Brain pericyte (primary cell): ENCODE measurements around the gene ATXN1.
"Not testable (repeated sequence)": the region's sequence is repeated elsewhere in the genome, so short reads cannot be mapped to it uniquely, and the experiment has no call there.

ENCODE experiments used
- DNase-seq: peaks from one replicate; pipeline ENCODE4 v3.0.0-alpha.2; 2012; ENCODE audit warnings: low read depth, low spot score

ATXN1 gene

DNA sequence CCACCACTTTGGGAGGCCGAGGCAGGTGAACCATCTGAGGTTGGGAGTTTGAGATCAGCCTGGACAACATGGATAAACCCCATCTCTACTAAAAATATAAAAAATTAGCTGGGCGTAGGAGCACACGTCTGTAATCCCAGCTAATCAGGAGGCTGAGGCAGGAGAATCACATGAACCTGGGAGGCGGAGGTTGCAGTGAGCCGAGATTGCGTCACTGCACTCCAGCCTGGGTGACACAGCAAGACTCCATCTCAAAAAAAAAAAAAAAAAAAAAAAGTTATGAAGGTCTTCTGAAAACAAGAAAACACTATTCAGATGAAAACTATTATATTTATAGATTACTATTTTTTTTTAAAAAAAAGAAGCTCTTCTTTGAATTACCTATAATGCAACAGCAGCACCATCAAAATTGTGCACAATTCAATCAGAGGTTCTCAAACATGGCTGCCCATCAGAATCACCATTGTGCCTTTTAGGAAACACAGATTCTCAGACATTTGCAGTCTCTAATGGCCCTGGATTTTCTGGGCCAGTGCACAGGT, 370.3 kb downstream of the ATXN1 start:
- not testable (repeated sequence) for DNase-seq

DNA sequence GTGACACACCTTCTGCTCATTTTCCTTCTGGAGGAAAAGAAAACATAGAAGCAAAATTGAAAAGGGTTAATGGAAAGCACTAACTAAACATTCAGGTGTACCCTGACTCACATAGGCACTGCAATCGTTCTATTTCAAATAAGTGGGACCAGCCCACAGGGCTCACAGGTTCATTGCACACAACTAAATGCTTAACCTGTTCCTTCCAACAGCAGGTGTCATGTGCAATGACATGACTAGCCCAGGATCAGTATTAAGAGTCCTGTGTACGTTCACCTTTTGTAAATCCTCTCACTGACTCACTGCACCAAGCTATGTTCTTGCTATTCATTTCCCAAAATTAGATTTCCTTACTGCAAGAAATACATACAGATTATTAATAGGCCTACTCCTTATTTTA, 371.6 kb downstream of the ATXN1 start:
- DNase-seq, result no peak

GRCh38 chr6:16388488-16388887, 372.8 kb downstream of the ATXN1 start:
- no peak for DNase-seq

DNA sequence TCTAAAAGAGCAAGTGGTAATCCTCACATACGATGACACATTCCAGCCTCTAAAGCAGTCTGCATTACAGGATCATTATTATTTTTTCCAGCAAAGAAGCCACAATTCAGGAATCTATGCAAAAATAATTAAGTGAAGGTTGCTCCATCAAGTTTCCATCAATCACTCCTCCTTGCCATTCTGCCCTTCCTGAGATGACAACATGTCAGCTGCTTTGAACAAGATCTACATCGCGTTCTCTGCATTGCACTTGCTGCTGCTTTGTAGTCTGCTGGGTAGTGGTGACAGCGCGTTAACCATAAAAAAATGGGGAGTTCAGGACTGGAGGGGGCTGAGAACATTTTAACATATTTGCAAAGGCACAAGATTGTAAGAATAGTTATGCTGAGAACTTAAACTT, 375.2 kb downstream of the ATXN1 start:
- no peak for DNase-seq

DNA sequence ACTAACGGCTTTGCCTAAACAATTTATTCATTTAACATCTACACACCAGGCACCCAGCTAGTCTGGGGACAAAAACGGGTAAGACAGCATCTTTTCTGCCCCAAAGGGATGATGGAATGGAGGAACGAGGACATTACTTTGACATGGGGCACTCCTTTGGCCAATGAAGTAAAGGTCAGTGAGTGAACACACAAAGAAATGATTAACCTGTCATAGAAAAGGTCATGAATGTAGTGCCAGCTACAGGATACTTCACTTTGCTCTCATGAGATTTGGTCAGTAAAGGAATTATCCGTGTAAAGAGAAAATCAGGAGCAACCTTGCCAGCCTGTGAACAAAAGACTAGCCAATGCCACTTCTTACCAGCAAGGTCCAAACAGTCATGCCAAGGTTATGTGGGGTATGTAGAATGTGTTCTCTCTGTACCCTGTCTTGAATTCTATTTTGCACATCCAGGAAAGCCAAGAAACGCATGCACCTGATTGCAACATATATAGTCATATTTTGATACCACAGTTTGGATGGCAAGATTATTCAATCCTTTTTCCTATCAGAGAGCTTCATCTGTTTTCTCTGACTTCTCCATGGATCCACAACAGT, 377.6 kb downstream of the ATXN1 start:
- DNase-seq, result no peak

DNA sequence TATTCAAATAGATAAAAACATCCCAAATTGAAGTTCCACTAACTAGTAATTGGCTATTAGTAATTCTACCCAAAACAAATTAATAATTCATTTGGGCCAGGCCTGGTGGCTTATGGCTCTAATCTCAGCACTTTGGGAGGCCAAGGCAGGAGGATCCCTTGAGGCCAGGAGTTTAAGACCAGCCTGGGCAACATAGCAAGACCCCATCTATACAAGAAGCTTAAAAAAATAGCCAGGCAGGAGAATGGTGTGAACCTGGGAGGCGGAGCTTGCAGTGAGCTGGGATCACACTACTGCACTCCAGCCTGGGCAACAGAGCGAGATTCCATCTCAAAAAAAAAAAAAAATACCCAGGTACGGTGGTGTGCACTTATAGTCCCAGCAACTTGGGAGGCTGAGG, 379.3 kb downstream of the ATXN1 start:
- not testable (repeated sequence) for DNase-seq

DNA sequence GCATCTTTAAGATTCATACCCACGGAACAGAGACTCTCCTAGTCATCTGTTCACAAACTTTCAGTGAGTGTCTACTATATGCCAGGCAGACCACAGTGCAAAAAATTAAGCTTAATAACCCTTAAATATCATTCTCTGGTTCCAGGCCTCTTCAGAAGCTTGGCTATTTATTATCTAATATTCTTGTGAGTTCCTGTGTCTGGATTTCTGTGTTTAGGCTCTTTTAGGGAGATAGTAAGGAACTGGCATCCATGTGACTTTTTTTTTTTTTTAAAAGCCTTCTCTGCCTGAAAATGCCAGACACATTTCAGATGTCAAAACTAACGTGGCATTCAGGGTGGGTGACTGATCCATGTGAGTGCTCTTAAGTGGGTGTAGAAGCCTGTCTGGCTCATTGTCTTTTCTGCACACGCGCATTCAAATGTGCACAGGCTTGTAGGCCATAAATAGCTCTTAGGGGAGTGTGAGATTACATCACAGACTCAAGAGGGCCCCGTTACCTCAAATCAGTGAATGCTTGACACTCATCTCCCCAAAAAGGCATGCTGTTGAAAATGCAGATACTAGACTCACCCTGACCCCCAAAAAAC, 380.9 kb downstream of the ATXN1 start:
- no peak for DNase-seq

DNA sequence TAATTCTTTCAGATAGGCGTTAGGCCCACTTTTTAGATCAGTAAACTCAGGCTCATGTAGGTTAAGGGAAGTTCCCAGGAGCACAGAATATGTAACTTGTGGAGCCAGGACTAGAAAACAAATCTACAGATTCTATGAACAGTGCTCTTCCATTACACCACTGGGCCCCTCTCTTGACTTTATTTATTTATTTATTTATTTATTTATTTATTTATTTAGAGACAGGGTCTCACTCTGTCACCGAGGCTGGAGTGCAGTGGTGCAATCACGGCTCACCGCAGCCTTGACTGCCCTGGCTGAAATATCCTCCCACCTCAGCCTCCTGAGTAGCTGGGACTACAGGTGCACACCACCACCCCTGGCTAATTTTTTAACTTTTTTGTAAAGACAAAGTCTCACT, 382.9 kb downstream of the ATXN1 start:
- DNase-seq, result not testable (repeated sequence)

DNA sequence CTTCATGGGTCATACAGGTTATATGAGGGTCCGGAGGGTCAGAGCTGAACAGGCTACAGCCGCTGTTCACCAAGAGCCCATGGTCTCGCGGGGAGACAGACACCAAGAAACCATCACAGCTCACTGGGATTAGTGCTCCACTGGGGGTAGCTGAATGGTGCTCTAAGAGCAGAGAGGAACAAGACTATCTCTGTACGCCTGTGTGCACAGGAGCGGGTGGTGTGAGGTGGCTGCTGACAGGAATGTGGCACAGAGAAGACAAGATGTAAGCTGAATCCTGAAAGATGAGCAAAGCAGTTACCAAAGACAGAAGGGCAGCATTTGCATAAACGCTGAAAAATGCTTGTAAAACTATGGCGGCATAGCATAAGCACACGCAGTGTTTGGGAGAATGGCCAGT, 383.8 kb downstream of the ATXN1 start:
- DNase-seq, result no peak

GRCh38 chr6:16375843-16376242, 385.4 kb downstream of the ATXN1 start:
- no peak for DNase-seq

DNA sequence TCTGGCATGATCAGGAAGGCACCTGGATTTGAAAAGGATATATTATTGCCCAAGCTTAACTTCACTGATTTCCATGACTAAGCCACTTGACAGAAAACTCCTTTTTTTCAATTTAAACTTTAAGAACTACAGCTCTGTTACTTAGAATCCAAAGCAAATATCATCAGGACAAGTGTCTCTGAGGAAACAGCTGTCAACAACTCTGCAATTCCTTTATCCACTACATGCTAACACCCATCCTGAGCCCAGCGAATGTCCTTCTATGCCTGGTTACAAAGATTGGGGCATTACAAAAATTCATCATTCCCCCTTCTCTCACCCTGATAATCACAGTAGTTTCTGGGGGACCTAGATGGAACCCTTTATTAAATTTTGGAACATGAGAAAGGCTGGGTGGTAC, 386.1 kb downstream of the ATXN1 start:
- DNase-seq, result no peak

- DNase-seq, result no peak
Observed at GRCh38 chr6:16374461-16375200, 386.6 kb downstream of the ATXN1 start.

DNA sequence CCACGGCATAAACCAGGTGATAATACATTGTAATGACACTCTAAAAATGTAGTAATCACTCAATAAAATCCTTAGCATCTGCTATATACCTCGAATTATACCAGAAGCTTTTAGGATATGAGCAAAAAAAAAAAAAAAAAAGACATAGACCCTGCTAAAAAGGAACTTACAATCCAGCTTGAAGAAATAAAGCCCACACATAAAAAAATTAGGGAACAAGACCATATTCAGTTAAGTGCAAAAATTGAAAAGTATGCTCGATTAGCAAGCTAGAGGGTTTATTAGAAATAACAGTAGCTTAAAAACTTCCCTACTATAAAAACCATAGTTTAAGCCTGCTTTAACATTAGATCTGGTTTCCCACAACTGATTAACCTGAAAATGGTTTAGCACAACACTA, 387.2 kb downstream of the ATXN1 start:
- no peak for DNase-seq

- DNase-seq, result no peak
Observed at GRCh38 chr6:16372029-16372776, 389.1 kb downstream of the ATXN1 start.

DNA sequence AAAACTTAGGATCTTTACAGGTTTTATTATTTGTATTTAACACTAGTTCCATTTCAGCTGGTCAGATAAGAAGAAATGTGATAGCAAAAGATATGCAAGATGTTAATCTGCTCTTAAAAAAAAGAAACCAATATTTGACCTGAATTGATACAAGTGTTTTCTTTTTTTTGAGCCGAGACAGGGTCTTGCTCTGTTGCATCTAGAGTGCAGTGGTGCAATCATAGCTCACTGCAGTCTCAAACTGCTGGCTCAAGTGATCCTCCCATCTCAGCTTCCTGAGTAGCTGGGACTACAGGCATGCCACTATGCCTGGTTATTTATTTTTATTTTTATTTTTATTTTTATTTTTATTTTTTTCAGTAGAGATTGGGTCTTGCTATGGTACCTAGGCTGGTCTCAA, 389.9 kb downstream of the ATXN1 start:
- DNase-seq, result no peak

- no peak for DNase-seq
Observed at GRCh38 chr6:16370943-16371342, 390.3 kb downstream of the ATXN1 start.

- no peak for DNase-seq
Observed at GRCh38 chr6:16369989-16370388, 391.3 kb downstream of the ATXN1 start.

- no peak for DNase-seq
Observed at GRCh38 chr6:16369140-16369745, 392.0 kb downstream of the ATXN1 start.

DNA sequence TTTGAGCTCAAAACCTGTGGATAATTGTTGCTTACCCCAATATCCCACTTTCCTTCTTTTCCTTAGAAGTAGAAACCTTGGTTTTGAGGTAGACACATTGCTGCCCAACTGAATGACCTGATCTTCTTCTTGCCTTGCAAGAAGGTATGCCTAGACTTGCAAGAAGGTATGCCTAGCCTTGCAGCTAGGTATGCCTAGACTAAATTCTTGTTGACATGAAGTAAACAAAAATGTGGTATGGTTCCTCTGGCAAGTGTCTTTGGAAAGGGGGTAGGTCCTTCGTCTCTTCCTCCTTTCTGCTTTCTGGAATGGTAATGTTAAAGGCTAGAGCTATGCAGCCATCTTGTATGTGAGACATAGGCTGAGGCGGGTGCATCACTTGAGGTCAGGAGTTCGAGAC, 393.7 kb downstream of the ATXN1 start:
- DNase-seq, result no peak

DNA sequence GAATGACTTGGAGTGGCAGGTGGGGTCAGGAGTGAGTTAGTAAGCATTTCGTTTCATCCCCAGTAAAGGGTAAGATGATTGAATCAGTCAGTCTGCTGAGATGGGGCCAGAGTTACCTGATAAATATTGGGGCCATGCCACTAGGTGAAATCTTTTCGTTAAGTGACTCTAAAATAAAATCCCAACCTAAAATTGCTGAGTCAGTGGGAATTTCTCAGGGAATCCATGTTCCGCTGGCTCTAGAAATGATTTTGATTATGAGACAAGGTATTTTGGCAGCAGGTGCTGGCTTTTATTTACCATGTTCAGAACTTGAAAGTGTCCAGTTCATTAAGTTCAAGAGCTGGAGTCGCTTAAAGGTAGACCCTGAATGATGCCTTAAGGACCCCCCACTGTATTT, 397.5 kb downstream of the ATXN1 start:
- DNase-seq, result no peak

DNA sequence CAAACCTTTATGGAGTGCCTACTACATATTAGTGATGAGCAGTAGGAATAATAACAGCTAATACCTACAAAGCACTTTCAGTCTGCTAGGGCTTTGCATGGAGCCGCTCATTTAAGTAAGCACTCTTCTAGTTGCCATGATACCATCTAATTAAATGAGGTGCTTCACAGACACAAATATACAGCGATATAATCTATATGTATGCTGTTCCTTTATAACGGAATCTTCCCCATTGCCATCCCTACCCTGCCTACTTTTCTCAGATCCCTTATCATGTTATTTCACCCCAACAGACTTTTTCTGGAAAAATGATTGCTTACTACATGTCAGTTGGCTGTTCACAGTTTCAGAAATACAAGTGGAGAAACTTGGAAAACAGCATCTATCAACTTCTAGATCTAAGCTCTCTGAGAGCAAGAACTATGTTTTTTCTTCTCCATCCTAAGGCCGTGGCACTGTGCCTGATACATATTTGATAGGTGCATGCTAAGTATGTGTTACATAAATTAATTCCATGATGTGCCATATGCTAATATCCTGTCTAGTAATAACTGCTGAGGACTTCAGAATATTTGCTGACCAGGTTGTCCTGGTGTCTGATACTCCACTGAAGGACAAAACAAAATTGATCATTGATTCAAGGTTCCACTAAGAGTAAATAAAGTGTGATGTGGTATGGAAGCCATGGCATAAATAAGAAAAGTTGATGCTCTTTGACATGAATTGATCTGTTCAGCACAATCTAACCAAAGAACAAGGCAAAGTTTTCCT, 398.3 kb downstream of the ATXN1 start:
- DNase-seq, result no peak
